HG02981 (cell line): ENCODE measurements around the gene BOC.
A peak's percentile ranks its signal among the peaks of the same experiment; 100 is the strongest.

Experiments used
- ATAC-seq: cut with Tn5 transposase; IDR thresholded peaks from one replicate; pipeline ENCODE4 v1.9.1; 2021; ENCODE audit warnings: mild to moderate bottlenecking, moderate library complexity; ENCODE audit not compliant: unreplicated experiment

BOC gene

DNA sequence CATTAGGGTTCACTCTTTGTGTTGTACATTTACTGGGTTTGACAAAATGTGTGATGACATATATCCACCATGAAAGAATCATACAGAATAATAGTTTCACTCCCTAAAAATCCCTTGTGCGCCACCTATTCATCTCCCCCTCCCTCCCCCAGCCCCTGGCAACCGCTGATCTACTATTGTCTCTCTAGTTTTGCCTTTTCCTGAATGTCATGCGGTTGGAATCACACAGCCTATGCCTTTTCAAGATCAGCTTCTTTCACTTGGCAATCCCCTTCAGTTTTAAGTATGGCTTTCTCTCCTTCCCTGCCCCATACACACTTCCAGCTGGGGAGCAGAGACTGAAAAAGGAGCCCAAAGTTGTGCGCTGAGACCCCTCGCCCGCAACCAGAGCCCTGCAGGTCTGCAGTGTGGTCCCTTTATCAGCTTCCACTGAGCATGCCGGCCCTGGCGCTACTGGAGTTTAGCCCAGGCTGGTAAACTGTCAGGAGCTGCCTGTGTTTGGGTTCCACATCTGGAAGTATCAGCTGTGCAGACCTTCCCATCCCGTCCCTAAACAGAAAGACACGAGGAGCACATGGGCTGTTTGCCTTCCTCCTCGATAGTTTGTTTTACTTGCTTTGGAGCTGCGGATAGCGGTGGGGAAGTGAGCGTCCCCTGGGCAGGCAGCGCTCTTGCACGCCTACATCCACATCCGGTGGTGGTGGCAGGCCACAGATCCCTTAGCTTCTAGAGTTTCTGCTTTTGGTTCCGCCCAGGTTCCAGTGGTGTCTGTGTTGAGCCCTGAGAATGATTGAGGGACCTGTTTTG, 12.3 kb downstream of the BOC start:
- peak; percentile 71 for ATAC-seq

DNA sequence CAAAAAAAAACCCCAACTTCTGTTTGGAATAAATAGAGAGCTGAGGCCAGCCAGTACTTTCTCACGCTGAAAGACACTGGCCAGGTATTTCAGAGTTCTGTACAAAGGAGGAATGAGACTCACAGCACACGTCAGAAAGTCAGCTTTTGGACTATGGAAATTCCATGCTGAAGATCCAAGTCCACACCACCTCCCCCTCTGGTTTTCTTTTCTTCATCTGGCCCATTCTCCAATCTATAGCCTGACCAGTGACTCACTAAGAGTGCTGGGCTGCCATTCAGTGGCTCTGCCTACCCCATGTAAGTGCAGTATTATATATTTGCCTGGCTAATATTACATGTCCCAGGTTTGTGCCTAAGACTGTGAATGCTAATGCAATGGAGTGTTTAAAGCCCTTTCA, 13.9 kb downstream of the BOC start:
- ATAC-seq, result no peak

DNA sequence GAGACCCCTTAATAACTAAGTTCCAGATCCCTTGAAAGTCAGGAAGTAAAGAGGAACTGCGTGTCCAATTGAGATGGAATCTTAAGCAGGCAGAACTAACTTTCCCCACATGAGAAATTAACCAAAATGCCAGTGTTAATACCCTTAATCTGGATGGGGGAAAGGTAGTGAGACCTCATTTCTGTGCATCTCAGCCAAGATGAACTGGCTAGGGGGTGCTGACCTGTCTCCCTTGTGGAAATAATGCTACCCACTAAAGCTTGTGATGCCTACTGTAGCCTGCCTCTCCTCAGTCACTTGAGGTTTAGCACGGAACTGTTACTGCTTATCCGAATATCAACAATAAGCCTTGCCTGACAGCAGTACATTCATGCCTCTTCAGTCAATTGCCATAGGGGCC, 15.1 kb downstream of the BOC start:
- ATAC-seq, result no peak

DNA sequence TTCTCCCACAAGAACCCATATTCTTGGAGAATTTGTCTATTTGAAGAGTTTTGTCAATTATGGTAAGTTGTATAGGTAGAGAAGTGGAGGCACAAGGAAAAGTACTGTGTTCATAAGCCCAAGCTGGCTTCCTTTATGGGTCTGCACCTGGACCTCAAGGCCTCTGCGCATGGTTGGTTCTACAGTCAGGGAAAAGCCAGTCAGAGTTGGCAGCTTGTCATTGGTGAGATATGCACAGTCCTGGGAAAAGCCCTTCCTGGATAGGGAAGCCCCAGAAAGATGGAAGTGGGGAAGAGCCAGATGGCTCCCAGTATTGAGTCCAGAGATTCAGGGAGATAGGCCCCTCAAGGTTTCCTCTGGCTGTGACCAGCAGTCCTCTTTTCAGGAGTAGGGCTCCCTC, 15.8 kb downstream of the BOC start:
- ATAC-seq, result no peak

DNA sequence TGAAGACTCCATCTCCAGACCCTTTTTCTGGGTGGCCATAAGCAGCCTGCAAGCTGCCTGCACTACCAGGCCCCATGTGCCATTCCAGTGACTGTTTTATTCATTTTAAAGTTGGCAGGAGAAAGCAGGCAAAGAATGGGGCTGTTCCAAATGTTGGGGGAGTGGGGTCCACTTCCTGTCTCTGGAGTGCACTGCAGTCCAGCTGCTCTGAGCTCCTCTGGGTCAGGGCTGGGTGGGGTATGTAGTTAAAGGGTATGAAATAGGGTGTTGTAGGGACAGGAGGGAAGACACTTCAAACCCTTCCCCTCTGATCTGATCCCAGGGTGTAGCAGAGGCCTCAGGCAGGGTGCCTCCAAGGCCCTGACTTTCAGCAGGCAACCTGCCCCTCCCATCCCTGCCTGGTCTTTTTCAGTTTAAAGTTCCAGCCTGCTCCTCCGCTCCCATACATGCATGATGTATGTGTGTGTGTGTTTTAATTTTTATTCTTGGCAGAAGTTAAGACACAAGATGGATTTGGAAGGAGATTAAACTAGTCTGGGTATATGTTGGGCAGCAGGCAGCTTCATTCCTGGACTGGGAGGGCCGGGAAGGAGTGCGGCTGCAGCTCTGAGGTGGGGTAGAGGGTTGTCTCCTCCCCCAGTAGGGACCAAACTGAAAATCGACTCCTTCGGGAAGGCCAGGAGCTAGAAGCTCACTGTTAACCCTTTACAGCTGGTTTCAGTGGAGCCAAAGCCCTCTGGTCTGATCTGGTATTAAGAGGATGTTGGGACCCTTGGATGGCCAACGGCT, 17.3 kb downstream of the BOC start:
- no peak for ATAC-seq

DNA sequence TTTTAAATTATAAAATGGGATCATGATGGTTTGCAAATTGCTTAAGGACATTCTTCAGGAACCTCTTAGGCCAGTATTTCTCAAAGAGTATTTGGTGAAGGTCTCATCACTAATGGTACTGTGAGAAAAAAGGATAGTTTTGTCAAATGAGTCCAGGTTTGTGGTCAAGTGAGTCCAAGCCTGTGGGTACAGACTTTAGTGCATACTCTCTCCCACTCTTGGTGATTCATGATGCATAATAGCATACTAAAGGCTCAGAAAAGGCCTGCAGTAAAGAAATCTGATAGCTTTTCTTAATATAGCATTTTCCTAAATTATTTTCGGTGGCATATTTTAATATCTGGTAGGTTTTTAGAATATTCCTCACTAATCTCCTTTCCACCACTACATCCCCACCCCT, 20.0 kb downstream of the BOC start:
- no peak for ATAC-seq

DNA sequence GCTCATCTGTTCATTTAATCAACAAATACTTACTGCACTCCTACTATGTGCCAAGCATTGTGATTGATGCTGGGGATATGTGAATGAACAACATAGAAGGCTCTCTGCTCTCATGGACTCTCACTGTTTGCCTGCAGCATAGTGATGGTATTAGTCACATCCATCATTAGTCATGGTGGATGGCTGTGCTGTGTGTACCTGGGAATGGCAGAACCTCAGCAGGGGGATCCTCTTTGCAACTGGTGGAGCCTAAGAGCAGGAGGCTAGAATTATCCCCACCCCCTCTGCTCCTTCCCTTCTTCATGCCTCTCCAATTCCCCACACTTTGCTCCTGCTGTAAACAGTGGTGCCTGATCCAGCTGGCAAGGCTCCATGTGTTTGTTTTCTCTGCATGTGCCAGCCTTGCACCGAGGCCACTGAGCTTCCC, 20.5 kb downstream of the BOC start:
- ATAC-seq, result no peak

DNA sequence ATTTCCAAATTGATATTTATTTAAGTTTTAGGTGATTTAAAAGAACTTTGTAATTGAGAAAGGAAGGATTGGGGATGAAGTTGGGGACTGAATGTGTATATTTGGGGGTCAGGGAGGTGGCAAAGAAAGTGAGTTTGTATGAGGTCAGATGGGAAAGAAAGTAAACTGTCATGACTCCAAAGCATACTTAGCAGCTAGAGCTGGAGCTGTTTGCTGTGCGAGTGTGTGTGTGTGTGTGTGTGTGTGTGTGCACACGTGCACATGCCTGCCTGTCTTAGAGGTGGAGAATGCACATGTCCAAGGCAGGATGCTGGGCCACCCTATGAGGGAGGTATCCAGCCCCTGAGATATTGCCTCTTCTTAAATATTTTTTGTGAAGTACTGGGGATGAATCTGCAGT, 21.0 kb downstream of the BOC start:
- no peak for ATAC-seq

DNA sequence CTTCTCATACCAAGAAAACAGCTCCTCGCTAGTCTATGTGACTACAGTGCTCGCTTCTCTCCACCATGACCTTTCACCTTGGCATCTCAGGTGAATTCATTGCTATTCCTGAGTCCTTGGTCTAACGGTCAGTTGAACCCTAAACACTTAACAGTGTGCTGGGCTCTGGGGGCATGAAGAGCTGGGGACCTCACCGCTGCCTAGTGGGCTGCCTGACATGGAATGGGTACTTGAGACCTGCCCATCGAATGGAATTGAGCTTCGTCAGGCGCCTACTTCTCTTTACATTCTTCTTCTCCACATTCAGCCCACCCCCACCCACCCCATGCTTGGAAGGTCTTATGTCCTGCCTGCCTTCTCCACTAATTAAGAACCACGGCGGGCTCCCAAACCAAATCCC, 22.1 kb downstream of the BOC start:
- ATAC-seq, result no peak

DNA sequence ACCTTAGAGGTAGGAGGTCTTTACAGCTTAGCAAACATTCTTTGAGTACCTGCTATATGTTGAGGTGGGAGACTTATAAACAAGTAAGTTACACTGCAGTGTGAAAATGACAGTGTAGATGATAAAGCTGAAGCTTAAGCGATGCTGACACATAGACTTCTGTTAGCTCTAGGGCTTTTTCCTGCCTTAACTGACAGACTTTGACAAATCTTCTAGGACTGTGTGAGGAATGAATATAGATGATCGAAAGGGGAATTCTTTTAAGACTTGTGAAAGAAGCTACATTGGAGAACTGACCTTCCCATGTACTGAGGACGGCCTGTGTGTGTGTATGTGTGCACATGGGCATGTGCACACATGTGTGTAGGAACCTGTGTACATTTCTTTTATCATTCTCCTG, 22.7 kb downstream of the BOC start:
- no peak for ATAC-seq

DNA sequence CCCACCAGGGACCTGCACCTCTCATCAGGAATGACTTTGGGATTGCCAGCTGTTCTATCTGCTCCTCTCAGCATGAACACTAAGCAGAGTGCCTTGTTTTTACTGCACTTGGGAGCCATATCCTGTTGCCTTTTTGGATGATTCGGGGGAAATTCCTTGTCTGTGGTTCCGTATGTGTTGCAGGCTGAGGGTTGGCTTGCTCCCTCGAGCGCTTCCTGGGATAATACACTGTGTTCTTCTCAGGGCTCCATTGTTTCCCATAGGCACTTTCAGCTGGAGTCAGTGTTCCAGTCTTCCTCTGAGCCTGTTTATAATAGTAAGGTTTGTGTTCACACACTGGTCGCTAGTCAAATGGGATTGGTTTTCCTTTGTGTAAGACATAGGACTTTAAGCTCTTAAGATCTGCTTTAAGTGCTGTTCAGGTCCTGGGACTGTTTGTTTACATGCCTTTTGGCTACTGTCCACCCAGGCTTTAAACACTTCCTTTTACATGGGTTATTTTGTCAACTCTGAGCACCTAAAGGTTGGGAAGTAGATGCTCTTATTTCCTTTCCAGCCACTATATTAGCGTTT, 23.4 kb downstream of the BOC start:
- no peak for ATAC-seq

DNA sequence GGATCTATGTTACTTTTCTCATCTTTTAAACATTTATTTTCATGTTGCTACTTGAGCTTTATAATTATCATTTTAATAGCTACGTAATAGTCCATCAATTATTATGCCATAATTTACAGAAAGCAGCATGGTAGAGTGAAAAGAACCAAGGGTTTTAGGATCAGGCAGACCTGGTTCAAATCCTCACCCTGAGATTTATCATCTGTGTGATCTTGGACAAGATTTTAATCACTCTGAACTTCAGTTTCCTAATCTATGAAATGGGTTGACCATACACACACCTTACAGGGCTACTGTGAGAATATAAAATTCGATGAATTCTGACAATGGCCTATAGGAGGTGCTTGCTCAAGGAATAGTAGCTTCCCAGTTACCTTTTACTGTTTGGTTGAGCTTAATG, 27.1 kb downstream of the BOC start:
- ATAC-seq, result no peak

DNA sequence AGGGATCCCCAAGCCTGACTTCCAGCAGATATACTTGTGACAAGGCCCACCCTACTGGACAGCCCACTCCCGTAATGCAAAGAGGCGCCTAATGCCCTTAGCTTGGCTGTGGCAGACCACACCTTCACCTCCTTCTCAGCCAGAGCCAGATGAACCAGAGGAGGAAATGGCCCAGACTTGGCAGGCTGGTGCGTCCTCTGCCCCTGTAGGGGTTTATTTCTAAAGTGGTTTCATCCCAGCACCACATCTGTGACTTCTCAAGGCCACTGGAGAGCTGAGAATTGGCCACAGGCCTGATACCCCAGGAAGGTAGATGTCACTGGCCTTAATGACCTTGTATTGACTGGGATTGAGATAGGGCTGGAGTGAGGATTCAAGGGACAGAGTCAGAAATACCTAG, 29.5 kb downstream of the BOC start:
- no peak for ATAC-seq

DNA sequence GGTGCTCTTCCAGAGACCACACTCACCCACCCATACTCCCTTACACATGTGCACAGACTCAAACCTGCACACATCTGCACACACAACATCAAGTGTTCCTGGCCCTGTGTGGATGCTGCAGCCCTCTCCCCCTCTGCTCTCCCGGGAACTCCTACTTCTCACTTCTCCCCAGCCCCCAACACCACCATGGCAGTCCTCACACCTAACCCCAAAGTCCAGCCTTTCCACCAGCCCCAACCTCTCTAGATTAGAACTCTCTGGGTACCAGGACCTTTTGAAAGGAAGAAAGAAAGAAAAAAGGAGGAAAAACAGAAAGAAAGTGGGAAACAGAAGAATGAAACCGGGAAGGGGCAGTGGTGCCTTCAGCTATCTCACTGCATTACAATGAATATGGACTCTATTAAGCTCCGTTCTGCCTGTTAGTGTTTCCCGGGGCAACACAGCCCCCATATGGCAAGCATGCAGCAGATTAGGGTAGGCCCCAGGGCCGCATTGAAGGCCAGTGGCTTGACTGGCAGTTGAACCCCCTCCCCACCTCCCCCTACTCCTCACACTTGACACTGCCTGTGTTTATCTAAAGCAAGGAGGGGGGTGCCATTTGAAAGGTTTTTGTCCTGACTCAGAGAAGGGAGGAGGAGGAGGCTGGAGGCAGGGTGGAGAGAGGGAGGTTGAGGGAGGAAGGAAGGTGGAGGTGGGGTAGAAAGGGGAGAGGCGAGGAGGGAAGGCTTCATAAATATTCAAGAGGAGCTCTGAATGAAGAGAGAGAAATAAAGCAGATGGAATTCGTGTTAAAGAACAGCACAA, 30.1 kb downstream of the BOC start:
- no peak for ATAC-seq

DNA sequence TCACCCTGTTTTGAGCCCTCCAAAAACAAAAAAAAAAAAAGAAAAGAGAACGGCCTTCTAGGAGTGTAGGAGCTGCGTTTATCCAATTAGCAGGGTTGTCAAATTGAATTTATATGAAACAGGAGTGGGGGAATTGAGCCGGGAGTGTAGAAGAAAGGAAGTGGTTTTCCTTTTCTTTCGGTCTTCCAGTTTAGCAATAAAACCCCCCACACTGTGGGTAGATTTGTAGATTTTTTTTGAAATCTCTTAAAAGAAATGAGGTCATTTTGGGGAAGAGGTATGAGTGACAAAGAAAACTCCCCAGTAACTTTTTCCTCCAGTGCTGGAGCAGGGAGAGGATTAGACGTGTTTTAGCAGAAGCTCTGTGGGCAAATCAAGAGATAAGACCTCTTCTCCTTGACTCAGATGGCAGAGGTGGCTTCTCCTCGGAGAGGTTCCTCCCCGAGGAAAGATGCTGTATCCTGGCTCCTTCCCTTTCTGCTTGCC, 30.8 kb downstream of the BOC start:
- no peak for ATAC-seq

DNA sequence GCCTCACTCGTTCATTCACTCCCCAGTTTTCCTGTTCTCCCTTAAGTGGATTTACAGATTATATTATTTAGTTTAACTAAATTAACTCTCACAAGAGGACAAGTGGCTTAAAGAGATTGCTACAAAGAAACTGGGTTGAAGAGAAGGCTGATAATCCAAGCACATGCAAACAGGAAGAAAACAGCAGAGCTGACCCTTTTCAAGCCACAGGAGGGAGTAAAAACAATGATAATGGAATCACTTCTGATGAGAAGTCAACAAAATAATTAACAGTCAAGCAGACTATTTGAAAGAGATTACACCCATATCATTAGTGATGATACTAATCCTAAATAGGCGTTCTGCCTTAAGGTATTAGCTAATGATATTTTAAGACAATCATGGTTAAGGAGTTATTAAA, 31.7 kb downstream of the BOC start:
- ATAC-seq, result no peak

DNA sequence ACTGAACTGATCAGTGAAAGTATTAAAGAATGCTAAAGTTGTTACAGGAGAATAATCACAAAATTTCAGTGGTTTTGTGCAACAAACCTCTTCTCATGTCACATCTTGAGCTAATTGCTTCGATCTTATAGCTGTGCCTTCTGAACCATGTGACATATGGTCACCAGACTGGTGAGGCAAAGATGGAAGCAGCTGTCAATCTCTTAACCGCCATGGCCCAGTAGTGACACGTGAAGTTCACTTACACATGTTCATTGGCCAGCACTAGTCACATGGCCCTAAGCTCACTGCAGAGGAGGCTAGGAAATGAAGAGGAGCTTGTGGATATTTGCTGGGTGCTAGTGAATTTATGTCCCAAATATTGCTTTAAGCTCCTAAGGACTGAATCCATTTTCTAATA, 32.5 kb downstream of the BOC start:
- ATAC-seq, result no peak

DNA sequence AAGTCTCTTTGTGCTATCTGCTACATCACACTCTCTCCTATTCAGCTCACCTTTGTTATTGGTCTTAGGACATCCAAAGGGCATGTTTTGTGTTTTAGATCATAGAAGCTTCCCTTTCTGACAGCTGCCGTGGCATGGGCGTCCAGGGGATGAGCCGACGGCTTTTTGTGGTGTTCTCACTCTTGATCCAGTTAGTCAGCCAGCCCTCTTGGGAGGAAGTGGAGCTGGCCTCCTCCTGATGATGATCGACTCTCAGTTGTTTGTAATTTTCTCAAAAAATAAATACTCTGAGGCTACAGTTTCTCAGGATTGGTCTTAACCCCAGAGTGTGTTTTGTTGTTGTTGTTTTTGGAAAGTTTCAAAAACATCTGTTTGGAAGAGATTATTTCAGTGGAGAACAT, 34.4 kb downstream of the BOC start:
- ATAC-seq, result no peak

DNA sequence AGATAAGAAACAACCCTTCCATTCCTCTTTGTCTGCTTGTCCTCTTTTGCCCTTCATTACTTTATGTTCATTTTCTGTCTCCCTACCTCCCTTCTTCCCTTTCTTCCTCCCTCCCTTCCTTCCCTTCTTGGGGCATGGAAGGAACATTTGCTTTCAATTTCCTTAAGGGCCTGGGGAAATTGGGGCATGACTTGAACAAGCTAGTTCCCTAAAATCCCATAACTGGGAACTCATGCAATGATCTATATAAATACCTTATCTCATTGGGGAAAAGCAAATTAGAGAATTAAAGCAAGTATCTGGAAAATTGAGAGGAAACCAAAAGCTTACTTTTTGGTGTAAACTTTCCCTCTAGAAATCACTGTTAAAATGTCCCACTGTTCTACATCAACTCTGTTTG, 35.7 kb downstream of the BOC start:
- no peak for ATAC-seq

DNA sequence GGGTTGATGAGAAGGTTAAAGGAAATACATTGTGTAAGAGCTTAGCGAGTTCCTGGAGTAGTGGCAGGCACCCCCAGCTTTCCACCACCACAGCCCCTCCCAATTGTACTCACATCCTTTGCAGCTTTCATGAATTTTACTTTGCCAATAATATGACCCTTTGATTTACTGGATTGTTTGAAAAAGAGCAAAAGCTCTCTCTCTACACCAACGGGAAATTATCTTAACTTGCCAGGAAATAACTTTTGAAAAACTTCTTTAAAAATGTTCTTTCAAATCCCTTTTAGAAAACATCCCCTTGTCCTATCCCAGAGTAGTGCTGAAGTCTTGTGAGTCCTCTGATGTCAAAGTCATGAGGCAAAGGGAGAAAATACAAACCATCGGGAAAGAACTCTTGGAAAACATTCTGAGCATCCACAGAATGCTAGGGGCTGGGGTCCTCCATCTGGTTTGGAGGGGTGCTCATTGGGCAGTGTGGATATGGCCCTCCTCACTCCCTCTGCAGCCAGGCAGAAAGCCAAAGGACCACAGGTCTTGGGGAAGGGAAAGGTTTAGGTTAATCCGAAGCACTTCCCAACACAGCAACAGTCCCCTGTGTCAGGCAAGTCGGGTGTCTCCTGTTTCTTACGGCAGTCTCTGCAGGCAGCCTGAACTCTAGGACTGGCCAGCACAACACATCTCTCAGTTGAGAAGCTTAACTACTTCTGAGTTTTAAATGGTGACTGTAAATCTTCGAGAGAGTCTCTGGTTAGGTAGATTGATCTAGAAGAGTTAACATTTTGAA, 36.5 kb downstream of the BOC start:
- no peak for ATAC-seq
